GM18508 (cell line): ENCODE measurements around the gene FHIT.

Source experiments
- ATAC-seq: cut with Tn5 transposase; IDR thresholded peaks from one replicate; pipeline ENCODE4 v1.9.1; 2021; ENCODE audit warnings: moderate number of reproducible peaks; ENCODE audit not compliant: insufficient read depth, unreplicated experiment

FHIT gene

GRCh38 chr3:61132062-61132461, 119.2 kb downstream of the FHIT start:
- ATAC-seq = no peak

GRCh38 chr3:61118830-61119229, 132.4 kb downstream of the FHIT start:
- no peak for ATAC-seq

- ATAC-seq = no peak
Observed at GRCh38 chr3:61117045-61117898, 134.0 kb downstream of the FHIT start.

- ATAC-seq = no peak
Observed at GRCh38 chr3:61114316-61114953, 136.8 kb downstream of the FHIT start.

- no peak for ATAC-seq
Observed at GRCh38 chr3:61111825-61112224, 139.4 kb downstream of the FHIT start.

- no peak for ATAC-seq
Observed at GRCh38 chr3:61110576-61110975, 140.7 kb downstream of the FHIT start.

GRCh38 chr3:61108247-61109019, 142.8 kb downstream of the FHIT start:
- no peak for ATAC-seq

- no peak for ATAC-seq
Observed at GRCh38 chr3:61094608-61095007, 156.6 kb downstream of the FHIT start.

GRCh38 chr3:61093364-61093763, 157.9 kb downstream of the FHIT start:
- ATAC-seq = no peak

- no peak for ATAC-seq
Observed at GRCh38 chr3:61092870-61093269, 158.4 kb downstream of the FHIT start.

- ATAC-seq = no peak
Observed at GRCh38 chr3:61090389-61091169, 160.7 kb downstream of the FHIT start.

- ATAC-seq = no peak
Observed at GRCh38 chr3:61087465-61087864, 163.8 kb downstream of the FHIT start.

- ATAC-seq = no peak
Observed at GRCh38 chr3:61081554-61081953, 169.7 kb downstream of the FHIT start.

- ATAC-seq = no peak
Observed at GRCh38 chr3:61080737-61081445, 170.4 kb downstream of the FHIT start.

GRCh38 chr3:61078048-61078752, 173.1 kb downstream of the FHIT start:
- ATAC-seq = no peak

GRCh38 chr3:61077551-61077950, 173.7 kb downstream of the FHIT start:
- ATAC-seq = no peak

GRCh38 chr3:61074783-61075182, 176.5 kb downstream of the FHIT start:
- ATAC-seq = no peak

- ATAC-seq = no peak
Observed at GRCh38 chr3:61073566-61074165, 177.6 kb downstream of the FHIT start.

- ATAC-seq = no peak
Observed at GRCh38 chr3:61068084-61068483, 183.2 kb downstream of the FHIT start.
